Epithelial cell of esophagus (primary cell): ENCODE measurements around the gene SLCO2A1.
A peak's percentile ranks its signal among the peaks of the same experiment; 100 is the strongest.

Experiments
- DNase-seq: peaks from one replicate; pipeline ENCODE4 v3.0.0; 2010; ENCODE audit warnings: low read depth
- H3K4me3 ChIP-seq: 2 replicates; pipeline ENCODE4 v1.5.1; 2011; ENCODE audit warnings: mild to moderate bottlenecking, low read length, control low read depth
- CTCF ChIP-seq: IDR thresholded peaks from 2 replicates; pipeline ENCODE4 v1.5.1; 2011; ENCODE audit warnings: low read depth, mild to moderate bottlenecking, low read length, control low read depth, inconsistent platforms; ENCODE audit not compliant: insufficient read depth; ENCODE audit errors: missing control alignments

The SLCO2A1 gene

DNA sequence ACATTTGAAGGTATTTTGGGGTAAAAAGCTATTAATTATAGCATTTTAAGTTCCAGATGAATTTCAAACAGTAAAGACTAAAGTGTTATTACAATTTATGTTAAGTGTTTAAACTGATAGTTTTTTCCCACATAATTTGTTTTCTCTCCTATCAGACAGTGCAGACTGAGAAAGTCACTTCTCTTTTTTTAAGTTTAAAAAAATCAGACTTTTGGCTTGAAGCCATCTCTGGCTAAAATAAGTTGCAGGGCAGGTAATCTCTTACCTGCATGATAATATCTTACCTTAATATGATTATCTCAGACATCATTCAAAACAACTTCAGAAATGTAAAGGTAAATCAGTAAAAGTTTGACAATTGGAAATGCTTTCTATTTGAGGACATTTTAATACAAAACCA, 112.6 kb downstream of the SLCO2A1 start:
- DNase-seq = no peak
- no peak for TF ChIP-seq CTCF

DNA sequence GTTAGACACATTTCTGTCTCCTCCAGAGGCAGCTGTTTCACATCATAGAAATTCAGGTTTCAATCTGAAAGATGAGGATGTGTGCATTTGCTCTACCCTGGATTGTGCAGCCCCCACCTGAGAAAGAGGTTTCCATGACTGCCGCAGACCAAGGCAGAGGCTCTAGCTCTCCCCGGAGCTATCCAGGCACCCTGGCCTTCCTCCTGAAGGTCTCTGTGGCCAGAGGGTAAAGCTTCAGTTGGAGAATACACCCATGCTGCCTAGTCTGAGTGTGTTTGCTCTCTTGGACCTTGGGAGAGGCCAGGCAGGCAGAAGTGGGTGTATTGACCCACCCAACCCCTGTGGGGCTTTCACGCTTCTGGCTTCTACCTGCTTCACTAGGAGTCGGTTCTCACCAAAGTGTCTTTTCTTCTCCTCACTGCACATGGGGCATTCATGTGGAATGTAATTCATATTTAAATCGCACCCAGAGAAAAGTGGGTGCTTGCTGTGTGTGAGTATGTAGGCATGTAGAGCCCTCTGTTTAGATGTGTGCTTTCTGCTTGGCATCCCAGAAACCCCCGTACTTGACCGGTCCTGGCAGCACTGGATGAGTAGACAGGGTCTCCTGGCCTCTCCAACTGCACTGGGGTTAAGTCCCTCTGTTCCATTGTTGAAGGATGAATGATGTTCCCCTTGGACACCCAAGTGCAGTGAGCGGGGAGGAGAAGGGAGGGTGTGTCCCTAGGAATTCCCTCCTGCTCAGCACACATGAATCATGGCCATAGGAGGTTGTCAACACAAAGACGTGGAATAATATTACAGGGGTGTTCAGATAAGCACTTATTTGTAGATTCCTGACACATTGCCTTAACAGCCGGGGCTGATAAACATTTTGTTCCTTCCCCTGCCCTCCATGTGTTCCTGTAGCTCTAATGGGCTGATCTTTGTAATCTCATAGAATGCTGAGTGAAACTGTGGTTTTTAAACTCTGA, 113.8 kb downstream of the SLCO2A1 start:
- no peak overlapping the region for H3K4me3 ChIP-seq
- peak; percentile 40 for DNase-seq
- no peak for TF ChIP-seq CTCF

More for the DNA sequence above, 112.6 kb downstream of the SLCO2A1 start:
- no peak overlapping the region for H3K4me3 ChIP-seq

DNA sequence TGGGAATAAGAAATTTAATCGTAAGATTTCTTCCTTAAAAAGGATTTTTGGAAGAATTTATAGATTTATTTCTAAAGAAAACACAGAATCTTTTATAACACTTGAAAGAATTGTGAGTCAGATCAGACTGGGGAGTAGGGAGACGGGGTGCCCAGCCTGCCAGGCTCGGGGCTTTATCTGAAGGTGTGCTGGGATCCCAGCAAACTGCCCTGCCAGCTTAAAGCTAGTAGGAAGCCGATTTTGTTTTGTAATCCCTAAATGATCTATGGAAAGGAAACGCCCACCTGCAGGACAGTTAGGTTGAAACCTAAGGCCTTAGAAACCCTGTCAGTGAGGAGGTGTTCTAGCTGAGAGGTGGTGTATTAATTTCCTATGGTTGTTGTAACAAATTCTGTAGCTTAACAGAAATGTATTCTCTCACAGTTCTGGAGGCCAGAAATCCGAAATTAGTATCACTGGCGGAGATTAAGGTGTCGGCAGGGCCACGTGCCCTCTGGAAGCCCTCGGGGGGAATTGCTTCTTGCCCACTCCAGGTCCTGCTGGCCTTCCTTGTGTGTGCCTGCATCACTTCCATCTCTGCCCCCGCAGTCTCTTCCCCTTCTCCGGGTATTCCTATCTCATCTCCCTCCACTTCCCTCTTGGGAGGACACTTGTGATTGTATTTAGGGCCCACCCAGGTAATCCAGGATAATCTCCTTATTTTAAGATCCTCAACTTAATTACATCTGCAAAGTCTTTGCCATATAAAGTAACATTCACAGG, 114.7 kb downstream of the SLCO2A1 start:
- no peak for TF ChIP-seq CTCF
- no peak for DNase-seq
- H3K4me3 ChIP-seq = no peak overlapping the region

GRCh38 chr3:133910422-133910821, 119.3 kb downstream of the SLCO2A1 start:
- TF ChIP-seq CTCF = peak; percentile 28
- H3K4me3 ChIP-seq = no peak overlapping the region
- DNase-seq = peak; percentile 13

DNA sequence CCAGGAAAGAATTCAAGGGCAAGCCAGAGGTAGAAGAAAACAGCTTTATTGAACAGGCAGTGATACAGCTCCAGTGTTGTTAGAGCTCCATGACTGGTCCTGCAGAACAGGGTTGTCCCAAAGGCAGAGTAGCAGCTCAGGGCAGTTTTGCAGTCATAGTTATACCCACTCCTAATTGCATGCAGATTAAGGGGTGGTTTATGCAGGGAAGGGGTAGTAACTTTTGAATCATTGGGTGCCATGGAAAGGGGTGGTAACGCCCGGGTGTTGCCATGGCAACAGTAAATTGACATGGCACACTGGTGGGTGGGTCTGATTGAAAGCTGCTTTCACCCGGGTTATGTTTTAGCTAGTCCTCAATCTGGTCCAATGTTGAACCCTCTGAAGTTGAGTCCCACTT, 124.3 kb downstream of the SLCO2A1 start:
- no peak overlapping the region for H3K4me3 ChIP-seq
- no peak for DNase-seq
- no peak for TF ChIP-seq CTCF

GRCh38 chr3:133901847-133902246, 127.9 kb downstream of the SLCO2A1 start:
- H3K4me3 ChIP-seq = no peak overlapping the region
- DNase-seq = no peak
- no peak for TF ChIP-seq CTCF
